Fibroblast of peridontal ligament (primary cell): Measurements from ENCODE around the gene PARD3.

Experiments
- DNase-seq: peaks from one replicate; pipeline ENCODE4 v3.0.0-alpha.2; 2010; ENCODE audit errors: extremely low read depth

The PARD3 gene

GRCh38 chr10:34469446-34469845 lies 345.6 kb downstream of the PARD3 start:
- DNase-seq = no peak

- DNase-seq = no peak
Observed at GRCh38 chr10:34467902-34468301, 347.2 kb downstream of the PARD3 start.

- no peak for DNase-seq
Observed at GRCh38 chr10:34467364-34467763, 347.7 kb downstream of the PARD3 start.

GRCh38 chr10:34465678-34466077 lies 349.4 kb downstream of the PARD3 start:
- no peak for DNase-seq

GRCh38 chr10:34464591-34464990 lies 350.5 kb downstream of the PARD3 start:
- DNase-seq = no peak

- DNase-seq = no peak
Observed at GRCh38 chr10:34464000-34464399, 351.1 kb downstream of the PARD3 start.

GRCh38 chr10:34462993-34463392 lies 352.1 kb downstream of the PARD3 start:
- DNase-seq = no peak

- DNase-seq = no peak
Observed at GRCh38 chr10:34462056-34462455, 353.0 kb downstream of the PARD3 start.

GRCh38 chr10:34454590-34455261 lies 360.4 kb downstream of the PARD3 start:
- DNase-seq = peak; percentile 72

- peak; percentile 50 for DNase-seq
Observed at GRCh38 chr10:34449836-34450235, 365.3 kb downstream of the PARD3 start.

GRCh38 chr10:34446049-34446448 lies 369.0 kb downstream of the PARD3 start:
- DNase-seq = no peak

- no peak for DNase-seq
Observed at GRCh38 chr10:34444223-34445183, 370.6 kb downstream of the PARD3 start.

GRCh38 chr10:34439386-34439785 lies 375.7 kb downstream of the PARD3 start:
- peak; percentile 53 for DNase-seq

- DNase-seq = no peak
Observed at GRCh38 chr10:34438741-34439140, 376.4 kb downstream of the PARD3 start.

- no peak for DNase-seq
Observed at GRCh38 chr10:34437906-34438305, 377.2 kb downstream of the PARD3 start.

- DNase-seq = peak; percentile 68
Observed at GRCh38 chr10:34434119-34434594, 380.9 kb downstream of the PARD3 start.

GRCh38 chr10:34433241-34434076 lies 381.6 kb downstream of the PARD3 start:
- peak; percentile 99 for DNase-seq

GRCh38 chr10:34432589-34432988 lies 382.5 kb downstream of the PARD3 start:
- no peak for DNase-seq

- no peak for DNase-seq
Observed at GRCh38 chr10:34430685-34431084, 384.4 kb downstream of the PARD3 start.

- DNase-seq = peak; percentile 32
Observed at GRCh38 chr10:34428501-34428900, 386.6 kb downstream of the PARD3 start.

- no peak for DNase-seq
Observed at GRCh38 chr10:34427911-34428216, 387.2 kb downstream of the PARD3 start.
